ENCODE measurements around the gene C2CD2. TPM values are rescaled to one million over a fixed set of nuclear protein-coding genes. Genes with fewer than 3 reads are reported as not detected.

The C2CD2 gene
- total and polyA plus RNA-seq, 2 donors (not counting 3 experiments of a cell fraction or from before 2014, with no cell fraction given): 32.6 to 41.2 TPM

GRCh38 chr21:41852929-41853320 lies 100.9 kb downstream of the C2CD2 start:
- H3K4me3 ChIP-seq (replicated peaks in 1 of 3; ENCODE audit: insufficient read depth in 1 of 3, low read depth in 1 of 3, low read length in 3 of 3): no peak overlapping the region
- no peaks in the 10 kb centered on the region for H3K9me3 ChIP-seq (replicated peaks; ENCODE audit: control insufficient read depth, insufficient read depth, low read length)
- no TSS peak for BruUV-seq (replicated peaks)
- FAIRE-seq (no peak), DNase-seq (ENCODE audit: low read depth, low spot score) (no peak)
- no peaks in the 10 kb centered on the region for H3K4me1 ChIP-seq (ENCODE audit: control insufficient read depth, extremely low read depth, insufficient read depth, low read length)
- CTCF ChIA-PET: no interaction called here
- no peaks in the 10 kb centered on the region for H3K9me1 ChIP-seq (replicated peaks; ENCODE audit: control insufficient read depth, extremely low read depth, insufficient read depth, low read length)
- intact Hi-C loops (cut with micrococcal nuclease): no loop called here
- POLR2A ChIA-PET: no interaction called here
- H3K36me3 ChIP-seq (ENCODE audit: control insufficient read depth in 2 of 2, extremely low read depth in 1 of 2, insufficient read depth in 2 of 2, low read length in 2 of 2): peaks cover 7 to 15% of the 10 kb centered on the region in 2 experiments
- no peak overlapping the region for H3K27ac ChIP-seq (ENCODE audit: insufficient read depth, low read depth, low read length)
- no peaks in the 10 kb centered on the region for H3K27me3 ChIP-seq (ENCODE audit: control insufficient read depth in 2 of 2, insufficient read depth in 2 of 2, low read length in 2 of 2)
- TF ChIP-seq GATA2 (IDR thresholded peaks at IDR 0.05; ENCODE audit: insufficient read depth, insufficient read length, low read depth, low read length): no peak
- TF ChIP-seq MYC (IDR thresholded peaks at IDR 0.05; ENCODE audit: low read depth, low read length): no peak
- TF ChIP-seq JUN (IDR thresholded peaks at IDR 0.05; ENCODE audit: borderline replicate concordance, insufficient read depth, insufficient read length, low read depth): no peak
- TF ChIP-seq FOS (IDR thresholded peaks at IDR 0.05; ENCODE audit: borderline replicate concordance, insufficient read depth, low read length): no peak
- no peak for TF ChIP-seq POLR2AphosphoS5 (IDR thresholded peaks at IDR 0.05; ENCODE audit: insufficient read depth, low read depth, low read length)
- no peak for TF ChIP-seq EZH2 (IDR thresholded peaks at IDR 0.05; ENCODE audit: borderline replicate concordance, low read depth, low read length, severe bottlenecking)
- no peak for TF ChIP-seq POLR2A (IDR thresholded peaks at IDR 0.05; ENCODE audit: low read depth, low read length)
- TF ChIP-seq, protein P1, sequence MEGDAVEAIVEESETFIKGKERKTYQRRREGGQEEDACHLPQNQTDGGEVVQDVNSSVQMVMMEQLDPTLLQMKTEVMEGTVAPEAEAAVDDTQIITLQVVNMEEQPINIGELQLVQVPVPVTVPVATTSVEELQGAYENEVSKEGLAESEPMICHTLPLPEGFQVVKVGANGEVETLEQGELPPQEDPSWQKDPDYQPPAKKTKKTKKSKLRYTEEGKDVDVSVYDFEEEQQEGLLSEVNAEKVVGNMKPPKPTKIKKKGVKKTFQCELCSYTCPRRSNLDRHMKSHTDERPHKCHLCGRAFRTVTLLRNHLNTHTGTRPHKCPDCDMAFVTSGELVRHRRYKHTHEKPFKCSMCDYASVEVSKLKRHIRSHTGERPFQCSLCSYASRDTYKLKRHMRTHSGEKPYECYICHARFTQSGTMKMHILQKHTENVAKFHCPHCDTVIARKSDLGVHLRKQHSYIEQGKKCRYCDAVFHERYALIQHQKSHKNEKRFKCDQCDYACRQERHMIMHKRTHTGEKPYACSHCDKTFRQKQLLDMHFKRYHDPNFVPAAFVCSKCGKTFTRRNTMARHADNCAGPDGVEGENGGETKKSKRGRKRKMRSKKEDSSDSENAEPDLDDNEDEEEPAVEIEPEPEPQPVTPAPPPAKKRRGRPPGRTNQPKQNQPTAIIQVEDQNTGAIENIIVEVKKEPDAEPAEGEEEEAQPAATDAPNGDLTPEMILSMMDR (IDR thresholded peaks at IDR 0.05; ENCODE audit: extremely low read depth in 1 of 2, insufficient read depth in 1 of 2, low read depth in 1 of 2, low read length in 2 of 2): no peak
- H3K4me2 ChIP-seq (ENCODE audit: insufficient read depth, low read length): no peak overlapping the region
- no peak overlapping the region for H3K9ac ChIP-seq (replicated peaks; ENCODE audit: extremely low read depth, insufficient read depth, low read length)
- H3K79me2 ChIP-seq (ENCODE audit: control insufficient read depth, insufficient read depth, low read length): no peaks in the 10 kb centered on the region
- H2AFZ ChIP-seq (ENCODE audit: low read depth, low read length): no peak overlapping the region
- dilution Hi-C loops (cut with MboI; ENCODE audit: extremely low pct_ligation_motif_present, low sequenced_read_pairs): no loop called here
- H4K20me1 ChIP-seq (replicated peaks; ENCODE audit: control insufficient read depth, extremely low read depth, insufficient read depth, low read length): no peaks in the 10 kb centered on the region

Data from endothelial cell of umbilical vein (primary cell).